Effector memory CD4-positive, alpha-beta T cell (primary cell): Measurements from ENCODE around the gene KRT8.

ENCODE experiments used
- DNase-seq, 3 donors: peaks; one replicate each; pipeline ENCODE4 v3.0.0-alpha.2; 2020
- H3K27ac ChIP-seq: 2 replicates; pipeline ENCODE4 v1.7.0; 2013; ENCODE audit warnings: mild to moderate bottlenecking, low read length, moderate library complexity; ENCODE audit not compliant: insufficient read depth, poor library complexity, severe bottlenecking
- H3K27me3 ChIP-seq: replicated peaks from 2 replicates; pipeline ENCODE4 v1.7.0; 2013; ENCODE audit warnings: mild to moderate bottlenecking, low read length; ENCODE audit not compliant: insufficient read depth, control insufficient read depth, poor library complexity, severe bottlenecking
- H3K36me3 ChIP-seq: 2 replicates; pipeline ENCODE4 v1.7.0; 2013; ENCODE audit warnings: mild to moderate bottlenecking, low read length, moderate library complexity; ENCODE audit not compliant: control insufficient read depth, insufficient read depth
- H3K4me1 ChIP-seq: 2 replicates; pipeline ENCODE4 v1.7.0; 2013; ENCODE audit warnings: low read length, mild to moderate bottlenecking; ENCODE audit not compliant: control insufficient read depth, insufficient read depth, poor library complexity, severe bottlenecking
- H3K4me3 ChIP-seq: 2 replicates; pipeline ENCODE4 v1.7.0; 2013; ENCODE audit warnings: low read length, low read depth, mild to moderate bottlenecking; ENCODE audit not compliant: insufficient read depth, poor library complexity, severe bottlenecking
- H3K9me3 ChIP-seq: 2 replicates; pipeline ENCODE4 v1.7.0; 2013; ENCODE audit warnings: mild to moderate bottlenecking, low read length, moderate library complexity; ENCODE audit not compliant: control insufficient read depth

KRT8 gene

DNA sequence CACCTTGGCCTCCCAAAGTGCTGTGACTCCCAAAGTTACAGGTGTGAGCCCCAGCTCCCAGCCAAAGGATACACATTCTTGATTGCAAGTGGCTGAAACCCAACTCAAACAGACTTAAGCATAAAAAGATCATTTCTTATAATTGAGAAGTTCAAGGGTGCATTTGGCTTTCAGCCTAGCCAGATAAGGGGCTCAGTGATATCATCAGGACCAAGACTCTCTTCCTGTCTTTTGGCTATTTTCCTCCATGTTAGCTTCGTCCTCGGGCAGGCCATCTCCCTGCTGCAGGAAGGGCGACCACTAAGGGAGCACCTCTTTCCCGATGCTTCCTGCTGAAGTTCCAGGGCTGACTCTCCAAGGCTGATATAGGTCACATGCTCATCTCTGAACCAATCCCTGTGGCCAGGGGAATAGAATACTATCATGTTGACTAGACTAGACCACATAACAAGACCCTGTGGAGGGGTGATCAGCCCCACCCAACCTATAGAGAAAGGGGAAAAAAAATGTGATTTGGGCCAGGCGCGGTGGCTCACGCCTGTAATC lies 9.8 kb upstream of the KRT8 start:
- no peaks in the 10 kb centered on the region for H3K27me3 ChIP-seq
- H3K4me3 ChIP-seq: no peak overlapping the region

DNA sequence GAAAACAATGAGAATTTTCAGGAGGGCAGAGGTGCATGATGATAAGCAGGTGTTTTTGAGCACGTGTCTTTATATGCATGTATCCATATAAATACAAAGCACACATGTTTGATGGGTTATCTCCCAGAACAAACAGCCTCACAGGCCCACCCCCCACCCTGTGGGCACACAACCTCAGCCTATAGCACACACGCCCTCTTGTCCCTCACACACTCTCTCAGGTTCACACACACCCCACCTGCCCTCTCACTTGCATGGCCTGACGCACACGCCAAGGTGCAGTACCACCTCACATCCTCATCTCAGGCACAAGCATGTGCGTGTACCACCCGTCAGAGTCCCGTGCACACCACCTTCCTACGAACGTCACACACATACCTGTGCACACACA lies 8.6 kb upstream of the KRT8 start:
- no peak overlapping the region for H3K4me3 ChIP-seq
- H3K36me3 ChIP-seq: no peaks in the 10 kb centered on the region
- no peaks in the 10 kb centered on the region for H3K9me3 ChIP-seq
- no peak for DNase-seq
- no peak overlapping the region for H3K27ac ChIP-seq
- H3K4me1 ChIP-seq: no peaks in the 10 kb centered on the region
- no peaks in the 10 kb centered on the region for H3K27me3 ChIP-seq

More for the DNA sequence above, 9.8 kb upstream of the KRT8 start:
- H3K36me3 ChIP-seq: no peaks in the 10 kb centered on the region
- H3K4me1 ChIP-seq: no peaks in the 10 kb centered on the region
- no peak for DNase-seq
- H3K9me3 ChIP-seq: no peaks in the 10 kb centered on the region
- H3K27ac ChIP-seq: no peak overlapping the region

DNA sequence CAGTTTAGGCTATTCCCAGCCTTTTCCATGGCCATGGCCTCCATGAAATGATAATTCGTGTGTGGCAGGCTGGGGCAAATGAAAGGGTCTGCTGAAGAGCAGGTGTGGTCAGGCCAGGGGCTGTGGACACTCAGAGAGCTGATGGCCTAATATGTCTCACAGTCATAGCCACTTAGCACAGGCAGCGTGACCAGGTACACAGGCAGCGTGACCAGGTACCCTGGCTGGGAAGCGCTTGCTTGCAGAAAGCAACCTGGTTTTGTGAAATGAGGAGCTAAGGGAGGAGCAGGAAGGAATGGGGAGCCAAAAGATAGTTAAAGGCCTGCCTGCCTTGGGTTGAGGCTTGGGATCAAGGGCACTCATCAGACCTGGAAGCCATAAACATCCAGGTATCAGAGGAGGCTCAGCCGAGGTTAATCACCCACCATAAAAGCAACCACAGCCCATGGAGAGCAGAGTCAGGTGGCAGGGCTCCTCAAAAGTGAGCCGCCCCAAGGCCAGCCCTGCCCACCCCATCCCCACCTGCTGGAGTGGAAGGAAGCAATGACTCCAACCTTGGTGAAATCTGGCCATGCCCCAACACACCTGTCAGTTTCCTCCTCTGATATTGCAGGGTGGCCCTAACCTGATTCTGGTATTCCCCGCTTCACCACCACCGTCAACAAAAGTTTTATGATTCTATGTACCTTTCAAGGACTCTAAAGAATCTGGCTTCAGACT lies 8.0 kb upstream of the KRT8 start:
- no peaks in the 10 kb centered on the region for H3K9me3 ChIP-seq
- no peak overlapping the region for H3K4me3 ChIP-seq
- no peak for DNase-seq
- H3K27me3 ChIP-seq: no peaks in the 10 kb centered on the region
- H3K36me3 ChIP-seq: no peaks in the 10 kb centered on the region
- no peaks in the 10 kb centered on the region for H3K4me1 ChIP-seq
- H3K27ac ChIP-seq: no peak overlapping the region

DNA sequence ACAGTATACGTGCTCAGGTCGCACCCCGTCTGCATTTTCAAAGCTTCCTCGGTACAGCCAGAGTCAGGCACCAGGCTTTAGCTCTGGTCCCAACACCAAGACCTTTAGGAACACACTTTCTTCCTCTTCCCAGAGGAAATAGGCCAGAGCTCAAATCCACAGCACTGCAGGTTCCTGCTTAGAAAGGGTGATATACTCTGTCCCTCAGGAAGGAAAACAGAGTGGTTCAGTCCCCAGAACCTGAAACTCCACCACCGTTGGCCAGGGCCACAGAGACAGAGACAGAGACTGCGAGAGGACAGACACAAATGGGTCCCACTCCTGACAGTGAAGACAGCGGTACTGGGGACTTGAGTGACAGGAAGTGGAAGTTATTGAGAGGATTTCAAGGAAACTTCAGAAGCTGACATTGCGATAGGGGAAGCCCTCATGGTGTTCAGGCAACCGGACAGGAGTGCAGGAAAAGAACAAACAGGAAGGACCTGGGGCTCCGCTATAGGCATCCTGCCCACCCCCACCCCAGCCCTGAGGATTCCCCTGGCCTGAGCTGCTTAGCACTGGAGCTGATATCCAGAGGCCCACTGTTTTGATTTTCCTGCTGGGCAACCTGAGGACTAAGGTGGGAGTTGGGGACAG lies 5.5 kb upstream of the KRT8 start:
- no peak overlapping the region for H3K4me3 ChIP-seq

DNA sequence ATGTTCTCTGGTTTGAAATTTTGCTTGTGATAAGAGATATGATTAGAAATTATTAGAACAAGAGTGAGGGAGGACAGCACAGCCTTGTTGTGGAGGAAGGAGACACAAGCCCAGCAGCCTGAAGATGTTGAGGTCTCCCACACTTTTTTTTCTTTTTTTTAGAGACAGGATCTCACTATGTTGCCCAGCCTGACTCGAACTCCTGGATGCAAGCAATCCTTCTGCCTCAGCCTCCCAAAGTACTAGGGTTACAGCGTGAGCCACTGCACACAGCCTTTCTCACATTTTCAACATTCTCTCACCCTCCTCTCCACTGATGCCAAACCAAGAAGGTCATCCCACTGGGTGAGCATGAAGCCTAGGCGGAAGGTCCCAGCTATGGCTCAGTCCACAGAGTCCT lies 4.9 kb upstream of the KRT8 start:
- no peaks in the 10 kb centered on the region for H3K4me1 ChIP-seq
- no peak overlapping the region for H3K27ac ChIP-seq
- no peaks in the 10 kb centered on the region for H3K36me3 ChIP-seq
- no peaks in the 10 kb centered on the region for H3K9me3 ChIP-seq
- no peaks in the 10 kb centered on the region for H3K27me3 ChIP-seq
- H3K4me3 ChIP-seq: no peak overlapping the region
- DNase-seq: no peak

More for the DNA sequence above, 5.5 kb upstream of the KRT8 start:
- Histone ChIP-seq H3K4me1 (no peaks in the 10 kb centered on the region), H3K27ac (no peak overlapping the region), H3K9me3 (no peaks in the 10 kb centered on the region), H3K36me3 (no peaks in the 10 kb centered on the region), H3K27me3 (no peaks in the 10 kb centered on the region)
- no peak for DNase-seq

DNA sequence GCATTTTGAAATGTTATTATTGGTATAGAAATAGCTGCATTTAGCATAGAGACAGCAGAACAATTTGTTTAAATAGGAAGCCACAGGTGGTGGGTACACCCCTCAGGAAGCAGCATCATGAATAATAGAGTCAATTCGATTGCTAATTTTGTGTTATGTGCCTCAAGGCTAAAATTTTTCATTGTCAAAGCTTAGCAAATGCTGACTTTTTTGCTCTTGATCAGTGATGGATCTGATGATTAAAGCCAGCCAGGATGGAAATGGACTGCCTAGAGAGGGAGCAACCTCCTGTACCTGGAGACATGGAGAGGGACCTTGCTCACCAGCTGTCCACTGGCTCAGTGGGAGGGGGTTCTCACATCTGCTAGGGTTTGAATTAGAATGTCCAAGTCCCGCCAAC lies 4.5 kb upstream of the KRT8 start:
- DNase-seq: no peak
- Histone ChIP-seq H3K27me3 (no peaks in the 10 kb centered on the region), H3K4me1 (no peaks in the 10 kb centered on the region), H3K9me3 (no peaks in the 10 kb centered on the region), H3K36me3 (no peaks in the 10 kb centered on the region), H3K4me3 (no peak overlapping the region), H3K27ac (no peak overlapping the region)

DNA sequence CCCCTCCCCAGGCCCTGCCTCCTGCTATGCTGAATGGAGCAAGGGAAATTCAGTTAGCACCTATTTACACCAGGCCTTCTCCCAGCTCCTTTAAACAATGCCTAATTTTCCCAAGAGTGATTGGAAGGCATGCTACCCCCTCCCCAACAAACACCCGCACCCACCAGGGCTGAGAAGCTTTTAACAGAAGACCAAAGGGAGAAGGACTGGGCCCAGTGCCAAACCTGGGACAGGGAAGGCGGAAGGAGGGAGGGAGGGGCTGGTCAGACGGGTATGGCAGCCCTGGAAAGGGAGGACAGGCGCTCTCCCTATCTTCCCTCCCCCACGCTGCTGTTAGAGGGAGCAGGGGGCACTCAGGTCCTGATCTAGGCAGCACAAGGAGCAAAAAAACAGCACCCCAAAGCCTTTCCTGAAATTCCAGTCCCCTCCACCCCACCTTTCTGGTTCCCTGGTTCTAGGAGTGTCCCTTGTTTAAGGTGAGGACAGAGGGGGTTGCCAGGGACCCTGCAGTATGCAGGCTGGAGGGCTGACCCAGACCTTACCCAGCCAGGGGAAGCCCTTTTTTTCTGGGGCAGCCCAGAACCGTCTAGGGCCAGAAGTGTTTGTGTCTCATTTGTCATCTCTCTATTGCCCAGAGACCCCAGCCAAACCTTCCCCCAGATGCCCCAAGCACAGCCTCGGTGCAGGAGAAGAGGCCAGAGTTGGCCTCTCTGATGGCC lies 2.4 kb upstream of the KRT8 start:
- peaks cover 4% of the 10 kb centered on the region for H3K4me1 ChIP-seq
- no peaks in the 10 kb centered on the region for H3K27me3 ChIP-seq
- H3K36me3 ChIP-seq: no peaks in the 10 kb centered on the region
- no peak overlapping the region for H3K4me3 ChIP-seq
- no peak overlapping the region for H3K27ac ChIP-seq
- no peak for DNase-seq
- no peaks in the 10 kb centered on the region for H3K9me3 ChIP-seq

DNA sequence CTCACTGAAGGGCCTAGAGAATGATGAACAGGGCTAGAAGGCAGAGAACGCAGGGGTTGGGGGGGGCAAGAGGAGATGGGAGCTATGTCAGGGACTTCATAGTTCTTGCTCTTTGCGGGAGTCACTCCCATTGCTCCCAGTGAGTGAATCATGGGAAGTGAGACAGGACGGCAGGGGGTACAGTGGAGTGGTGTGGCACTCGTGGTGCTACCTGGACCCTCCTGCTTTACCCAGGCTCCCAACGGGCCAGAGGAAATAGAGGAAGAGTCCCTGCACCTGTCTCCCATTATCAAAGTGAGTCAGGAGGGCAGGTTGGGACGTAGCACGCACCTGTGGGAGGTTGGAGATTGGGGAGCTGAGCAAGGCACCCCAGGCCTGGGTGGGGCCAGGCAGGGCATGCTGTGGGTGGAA lies 1.3 kb upstream of the KRT8 start:
- H3K27me3 ChIP-seq: no peaks in the 10 kb centered on the region
- DNase-seq: no peak
- no peaks in the 10 kb centered on the region for H3K36me3 ChIP-seq
- H3K4me3 ChIP-seq: no peak overlapping the region
- peaks cover 4% of the 10 kb centered on the region for H3K4me1 ChIP-seq
- no peak overlapping the region for H3K27ac ChIP-seq
- no peaks in the 10 kb centered on the region for H3K9me3 ChIP-seq

DNA sequence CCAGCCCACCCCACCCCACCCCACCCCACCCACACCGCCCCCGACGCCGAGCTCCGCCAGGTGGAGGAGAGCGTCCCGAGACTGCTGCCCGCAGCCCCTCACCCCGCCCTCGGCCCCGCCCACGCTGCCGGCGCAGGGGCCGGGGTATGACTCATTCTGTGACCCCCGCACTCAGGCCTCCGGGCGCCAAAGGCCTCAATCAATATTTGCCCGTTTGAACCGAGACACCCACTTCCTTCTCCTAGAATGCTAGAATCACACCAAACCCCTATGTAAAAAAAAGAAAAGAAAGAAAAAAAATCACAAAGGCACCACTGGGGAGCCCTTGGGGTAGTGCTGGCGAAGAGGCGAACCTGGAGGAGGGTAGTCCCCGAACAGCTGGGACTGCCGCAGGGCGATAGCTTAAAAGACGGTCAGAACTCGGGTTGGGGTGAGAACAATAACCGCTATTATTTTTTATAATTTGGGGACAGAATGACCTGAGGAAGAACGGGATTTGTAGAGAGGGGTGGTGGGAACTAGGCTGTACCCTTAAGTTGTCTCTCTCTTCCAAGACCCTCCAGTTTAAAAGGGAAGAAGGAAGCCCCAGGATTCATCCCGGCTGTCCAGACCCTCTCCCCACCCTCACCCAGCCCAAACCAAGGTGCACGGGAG lies 894 bp downstream of the KRT8 start:
- Histone ChIP-seq H3K36me3 (no peaks in the 10 kb centered on the region), H3K27me3 (no peaks in the 10 kb centered on the region), H3K27ac (no peak overlapping the region), H3K9me3 (no peaks in the 10 kb centered on the region), H3K4me1 (peaks cover 4% of the 10 kb centered on the region), H3K4me3 (no peak overlapping the region)
- DNase-seq: no peak
